H1 (cell line): ENCODE data around the gene ZBP1. TPM values are rescaled to one million over a fixed set of nuclear protein-coding genes. Genes with fewer than 3 reads are reported as not detected.

Experiments used
- FOSL1 ChIP-seq: IDR thresholded peaks from 2 replicates; pipeline ENCODE4 v1.6.1; 2011; ENCODE audit warnings: mild to moderate bottlenecking, low read depth, low read length, moderate library complexity; ENCODE audit not compliant: insufficient read depth
- RAD21 ChIP-seq, 2 experiments: IDR thresholded peaks in 1 of 2; conservative IDR thresholded peaks in 1 of 2; 2 replicates each; pipeline ENCODE4 v1.6.1; 2011; ENCODE audit warnings: low read depth in 2 of 2, low read length in 2 of 2, improper control_type of control experiment in 1 of 2, inconsistent platforms in 1 of 2, mild to moderate bottlenecking in 1 of 2, moderate library complexity in 1 of 2
- YY1 ChIP-seq: IDR thresholded peaks from 2 replicates; pipeline ENCODE4 v1.6.1; 2011; ENCODE audit warnings: low read depth, mild to moderate bottlenecking, low read length
- polyA plus RNA-seq, 7 experiments: library from polyadenylated mRNA; depleted of rRNA in 3 of 7; stranded (reverse) in 5 of 7; unstranded in 2 of 7; fragments of >200 nt in 5 of 7; fragments of 200-250 nt in 2 of 7; gene quantifications; 1 replicate in 5 of 7; 2 replicates in 1 of 7; 4 replicates in 1 of 7; pipeline versions ENCODE4 v1.2.1 to v1.2.3, GENCODE V29; 2011 to 2013; ENCODE audit warnings: missing spikeins in 2 of 7, mixed read lengths in 2 of 7
- total RNA-seq: library from RNA; stranded (reverse); fragmentation: NEBNext Ultra II Directional; extraction: Animal tissue kit (Norgen Biotek cat#: 25700); gene quantifications from 2 replicates; pipeline ENCODE4 v1.2.1, GENCODE V29; 2021
- TF ChIP-seq, protein P1 (sequence below): fragments of 300-600 bp; sonication (generic); IDR thresholded peaks from 2 replicates; pipeline ENCODE4 v1.7.1; 2012; ENCODE audit warnings: low read length, moderate library complexity, mild to moderate bottlenecking, inconsistent platforms; ENCODE audit not compliant: insufficient replicate concordance

ZBP1 gene
- total and polyA plus RNA-seq, 2 of the 8 experiments (the other 6 are each of a cell fraction or from before 2014, with no cell fraction given): not detected

DNA sequence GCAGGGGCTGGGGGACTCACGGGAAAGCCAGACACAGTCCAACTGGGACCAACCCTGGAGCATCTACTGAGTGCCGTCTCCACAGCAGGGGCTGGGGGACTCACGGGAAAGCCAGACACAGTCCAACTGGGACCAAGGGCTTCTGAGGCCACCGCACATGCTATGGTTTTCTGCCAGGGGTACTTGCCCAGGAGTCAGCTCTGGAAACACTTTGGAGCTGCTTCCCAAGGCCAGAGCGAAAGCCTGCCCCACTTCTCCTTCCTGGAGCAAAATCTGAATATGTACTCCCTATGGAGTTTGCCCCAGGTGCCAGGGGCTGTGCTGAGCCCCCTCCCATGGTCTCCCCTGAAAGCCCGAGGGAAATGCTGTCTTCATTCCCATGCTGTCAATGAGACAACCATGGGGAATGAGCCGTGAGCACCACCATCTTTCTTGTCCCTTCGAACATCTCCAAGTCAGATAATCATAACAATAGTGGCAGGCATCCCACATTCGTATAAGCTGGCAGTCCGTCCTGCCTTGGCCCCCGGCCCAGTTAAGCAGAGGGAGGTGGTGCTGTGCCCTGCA is 40.8 kb downstream of the ZBP1 start (continued):
- no peak for TF ChIP-seq YY1
- TF ChIP-seq RAD21 (IDR thresholded peaks at IDR 0.05 in 1 of 2, conservative IDR thresholded peaks at IDR 0.05 in 1 of 2; ENCODE audit: low read depth in 2 of 2, low read length in 2 of 2): no peak
- TF ChIP-seq FOSL1: no peak
- TF ChIP-seq, protein P1, sequence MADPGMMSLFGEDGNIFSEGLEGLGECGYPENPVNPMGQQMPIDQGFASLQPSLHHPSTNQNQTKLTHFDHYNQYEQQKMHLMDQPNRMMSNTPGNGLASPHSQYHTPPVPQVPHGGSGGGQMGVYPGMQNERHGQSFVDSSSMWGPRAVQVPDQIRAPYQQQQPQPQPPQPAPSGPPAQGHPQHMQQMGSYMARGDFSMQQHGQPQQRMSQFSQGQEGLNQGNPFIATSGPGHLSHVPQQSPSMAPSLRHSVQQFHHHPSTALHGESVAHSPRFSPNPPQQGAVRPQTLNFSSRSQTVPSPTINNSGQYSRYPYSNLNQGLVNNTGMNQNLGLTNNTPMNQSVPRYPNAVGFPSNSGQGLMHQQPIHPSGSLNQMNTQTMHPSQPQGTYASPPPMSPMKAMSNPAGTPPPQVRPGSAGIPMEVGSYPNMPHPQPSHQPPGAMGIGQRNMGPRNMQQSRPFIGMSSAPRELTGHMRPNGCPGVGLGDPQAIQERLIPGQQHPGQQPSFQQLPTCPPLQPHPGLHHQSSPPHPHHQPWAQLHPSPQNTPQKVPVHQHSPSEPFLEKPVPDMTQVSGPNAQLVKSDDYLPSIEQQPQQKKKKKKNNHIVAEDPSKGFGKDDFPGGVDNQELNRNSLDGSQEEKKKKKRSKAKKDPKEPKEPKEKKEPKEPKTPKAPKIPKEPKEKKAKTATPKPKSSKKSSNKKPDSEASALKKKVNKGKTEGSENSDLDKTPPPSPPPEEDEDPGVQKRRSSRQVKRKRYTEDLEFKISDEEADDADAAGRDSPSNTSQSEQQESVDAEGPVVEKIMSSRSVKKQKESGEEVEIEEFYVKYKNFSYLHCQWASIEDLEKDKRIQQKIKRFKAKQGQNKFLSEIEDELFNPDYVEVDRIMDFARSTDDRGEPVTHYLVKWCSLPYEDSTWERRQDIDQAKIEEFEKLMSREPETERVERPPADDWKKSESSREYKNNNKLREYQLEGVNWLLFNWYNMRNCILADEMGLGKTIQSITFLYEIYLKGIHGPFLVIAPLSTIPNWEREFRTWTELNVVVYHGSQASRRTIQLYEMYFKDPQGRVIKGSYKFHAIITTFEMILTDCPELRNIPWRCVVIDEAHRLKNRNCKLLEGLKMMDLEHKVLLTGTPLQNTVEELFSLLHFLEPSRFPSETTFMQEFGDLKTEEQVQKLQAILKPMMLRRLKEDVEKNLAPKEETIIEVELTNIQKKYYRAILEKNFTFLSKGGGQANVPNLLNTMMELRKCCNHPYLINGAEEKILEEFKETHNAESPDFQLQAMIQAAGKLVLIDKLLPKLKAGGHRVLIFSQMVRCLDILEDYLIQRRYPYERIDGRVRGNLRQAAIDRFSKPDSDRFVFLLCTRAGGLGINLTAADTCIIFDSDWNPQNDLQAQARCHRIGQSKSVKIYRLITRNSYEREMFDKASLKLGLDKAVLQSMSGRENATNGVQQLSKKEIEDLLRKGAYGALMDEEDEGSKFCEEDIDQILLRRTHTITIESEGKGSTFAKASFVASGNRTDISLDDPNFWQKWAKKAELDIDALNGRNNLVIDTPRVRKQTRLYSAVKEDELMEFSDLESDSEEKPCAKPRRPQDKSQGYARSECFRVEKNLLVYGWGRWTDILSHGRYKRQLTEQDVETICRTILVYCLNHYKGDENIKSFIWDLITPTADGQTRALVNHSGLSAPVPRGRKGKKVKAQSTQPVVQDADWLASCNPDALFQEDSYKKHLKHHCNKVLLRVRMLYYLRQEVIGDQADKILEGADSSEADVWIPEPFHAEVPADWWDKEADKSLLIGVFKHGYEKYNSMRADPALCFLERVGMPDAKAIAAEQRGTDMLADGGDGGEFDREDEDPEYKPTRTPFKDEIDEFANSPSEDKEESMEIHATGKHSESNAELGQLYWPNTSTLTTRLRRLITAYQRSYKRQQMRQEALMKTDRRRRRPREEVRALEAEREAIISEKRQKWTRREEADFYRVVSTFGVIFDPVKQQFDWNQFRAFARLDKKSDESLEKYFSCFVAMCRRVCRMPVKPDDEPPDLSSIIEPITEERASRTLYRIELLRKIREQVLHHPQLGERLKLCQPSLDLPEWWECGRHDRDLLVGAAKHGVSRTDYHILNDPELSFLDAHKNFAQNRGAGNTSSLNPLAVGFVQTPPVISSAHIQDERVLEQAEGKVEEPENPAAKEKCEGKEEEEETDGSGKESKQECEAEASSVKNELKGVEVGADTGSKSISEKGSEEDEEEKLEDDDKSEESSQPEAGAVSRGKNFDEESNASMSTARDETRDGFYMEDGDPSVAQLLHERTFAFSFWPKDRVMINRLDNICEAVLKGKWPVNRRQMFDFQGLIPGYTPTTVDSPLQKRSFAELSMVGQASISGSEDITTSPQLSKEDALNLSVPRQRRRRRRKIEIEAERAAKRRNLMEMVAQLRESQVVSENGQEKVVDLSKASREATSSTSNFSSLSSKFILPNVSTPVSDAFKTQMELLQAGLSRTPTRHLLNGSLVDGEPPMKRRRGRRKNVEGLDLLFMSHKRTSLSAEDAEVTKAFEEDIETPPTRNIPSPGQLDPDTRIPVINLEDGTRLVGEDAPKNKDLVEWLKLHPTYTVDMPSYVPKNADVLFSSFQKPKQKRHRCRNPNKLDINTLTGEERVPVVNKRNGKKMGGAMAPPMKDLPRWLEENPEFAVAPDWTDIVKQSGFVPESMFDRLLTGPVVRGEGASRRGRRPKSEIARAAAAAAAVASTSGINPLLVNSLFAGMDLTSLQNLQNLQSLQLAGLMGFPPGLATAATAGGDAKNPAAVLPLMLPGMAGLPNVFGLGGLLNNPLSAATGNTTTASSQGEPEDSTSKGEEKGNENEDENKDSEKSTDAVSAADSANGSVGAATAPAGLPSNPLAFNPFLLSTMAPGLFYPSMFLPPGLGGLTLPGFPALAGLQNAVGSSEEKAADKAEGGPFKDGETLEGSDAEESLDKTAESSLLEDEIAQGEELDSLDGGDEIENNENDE: no peak
